GM18873 (cell line): Measurements from ENCODE around the gene DFFB.

ENCODE experiments used
- ATAC-seq: cut with Tn5 transposase; IDR thresholded peaks from one replicate; pipeline ENCODE4 v1.9.1; 2021; ENCODE audit warnings: mild to moderate bottlenecking, moderate library complexity, moderate number of reproducible peaks; ENCODE audit not compliant: unreplicated experiment, low FRiP score

Gene DFFB

GRCh38 chr1:3922851-3923250 lies 65.6 kb downstream of the DFFB start:
- no peak for ATAC-seq

- ATAC-seq: no peak
Observed at GRCh38 chr1:3923378-3924185, 66.3 kb downstream of the DFFB start.

- no peak for ATAC-seq
Observed at GRCh38 chr1:3924186-3924824, 67.0 kb downstream of the DFFB start.

GRCh38 chr1:3924825-3925220 lies 67.5 kb downstream of the DFFB start:
- no peak for ATAC-seq

- no peak for ATAC-seq
Observed at GRCh38 chr1:3925256-3925655, 68.0 kb downstream of the DFFB start.

- ATAC-seq: no peak
Observed at GRCh38 chr1:3925762-3926161, 68.5 kb downstream of the DFFB start.

- ATAC-seq: no peak
Observed at GRCh38 chr1:3926956-3927355, 69.7 kb downstream of the DFFB start.

GRCh38 chr1:3928586-3928985 lies 71.3 kb downstream of the DFFB start:
- ATAC-seq: no peak

- ATAC-seq: no peak
Observed at GRCh38 chr1:3929126-3929525, 71.8 kb downstream of the DFFB start.

- ATAC-seq: no peak
Observed at GRCh38 chr1:3930301-3931006, 73.2 kb downstream of the DFFB start.

- ATAC-seq: no peak
Observed at GRCh38 chr1:3931007-3931912, 74.0 kb downstream of the DFFB start.

- no peak for ATAC-seq
Observed at GRCh38 chr1:3932156-3932919, 75.1 kb downstream of the DFFB start.
